A172 (cell line): Measurements from ENCODE around the gene ZNF559. TPM values are rescaled to one million over a fixed set of nuclear protein-coding genes. Genes with fewer than 3 reads are reported as not detected.

Source experiments
- DNase-seq: peaks from one replicate; pipeline ENCODE4 v3.0.0-alpha.2; 2015; ENCODE audit warnings: low spot score
- total RNA-seq: library from RNA; depleted of rRNA; stranded (reverse); fragments of >200 nt; shearing (Covaris generic); gene quantifications from 2 replicates; pipeline ENCODE4 v1.2.3, GENCODE V29; 2014; rRNA removed

ZNF559 gene
- total RNA-seq, 1 experiment from 2014 or later: 16.8 TPM

- no peak for DNase-seq
Measured at GRCh38 chr19:9353011-9353410, 29.0 kb downstream of the ZNF559 start.

- DNase-seq: no peak
Measured at GRCh38 chr19:9354651-9355050, 30.7 kb downstream of the ZNF559 start.

DNA sequence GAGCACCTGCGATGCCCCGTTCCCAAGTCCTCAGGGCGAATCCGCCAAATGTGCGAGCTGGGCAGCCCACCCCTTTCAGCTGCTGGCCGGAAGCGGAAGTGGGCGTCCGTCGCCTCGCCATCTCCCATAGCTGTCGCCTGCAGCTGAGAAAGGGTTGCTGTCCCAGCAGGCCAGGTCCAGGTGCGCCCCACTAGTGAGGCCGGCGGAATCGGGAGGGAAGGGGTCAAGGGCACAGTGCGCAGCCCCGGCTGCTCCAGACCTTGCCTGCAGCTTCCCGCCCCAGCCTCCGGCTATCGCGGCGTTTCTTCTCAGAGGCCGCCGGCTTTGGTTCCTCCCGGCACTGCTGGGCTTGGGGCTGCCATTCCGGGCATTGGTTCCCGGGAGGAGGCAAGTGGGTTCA lies 38.9 kb downstream of the ZNF559 start, which contains the start of gene ZNF177:
Gene ZNF177 (plus strand): TSS at position 109 of the 400 bp plus-strand sequence. CDS start 15,299 bp downstream, outside the sequence.
- no peak for DNase-seq

GRCh38 chr19:9370738-9371619 lies 47.0 kb downstream of the ZNF559 start:
- no peak for DNase-seq

DNA sequence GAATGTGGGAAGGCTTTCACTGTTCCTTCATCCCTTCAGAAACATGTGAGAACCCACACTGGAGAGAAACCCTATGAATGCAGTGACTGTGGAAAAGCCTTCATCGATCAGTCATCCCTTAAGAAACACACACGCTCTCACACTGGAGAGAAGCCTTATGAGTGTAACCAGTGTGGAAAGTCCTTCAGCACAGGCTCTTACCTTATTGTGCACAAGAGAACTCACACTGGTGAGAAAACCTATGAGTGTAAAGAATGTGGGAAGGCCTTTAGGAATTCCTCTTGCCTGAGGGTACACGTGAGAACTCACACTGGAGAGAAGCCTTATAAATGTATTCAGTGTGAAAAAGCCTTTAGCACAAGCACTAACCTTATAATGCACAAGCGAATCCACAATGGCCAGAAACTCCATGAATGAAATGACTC lies 57.4 kb downstream of the ZNF559 start:
- DNase-seq: no peak

Other genes starting within 250 kb of the ZNF559 start
- not detected in 2 replicates for gene OR1M1, start 237.1 kb upstream of the ZNF559 start, total RNA-seq
- not detected in 2 replicates for gene OR7G2, start 216.7 kb upstream of the ZNF559 start, total RNA-seq
- not detected in 2 replicates for gene OR7G1, start 208.4 kb upstream of the ZNF559 start, total RNA-seq
- not detected in 2 replicates for gene OR7G3, start 197.2 kb upstream of the ZNF559 start, total RNA-seq
- 16.4 and 20.1 TPM in 2 replicates for gene ZNF317, start 183.8 kb upstream of the ZNF559 start, total RNA-seq
- not detected in 2 replicates for gene OR7D2, start 145.2 kb upstream of the ZNF559 start, total RNA-seq
- gene OR7D4, start 104.6 kb upstream of the ZNF559 start, total RNA-seq: not detected in 2 replicates
- gene OR7E24, start 73.2 kb upstream of the ZNF559 start, total RNA-seq: not detected in 2 replicates
- gene ZNF699, start 14.3 kb upstream of the ZNF559 start, total RNA-seq: 8.9 and 13.8 TPM in 2 replicates
- gene ZNF177, start 38.8 kb downstream of the ZNF559 start, total RNA-seq: 3.3 and 14.8 TPM in 2 replicates
- 15.4 and 22.0 TPM in 2 replicates for gene ZNF266, start 111.4 kb downstream of the ZNF559 start, total RNA-seq
- not detected in 2 replicates for gene ZNF560, start 174.4 kb downstream of the ZNF559 start, total RNA-seq
- 0.17 TPM in 1 of 2 replicates, not detected in the other for gene ZNF426, start 214.5 kb downstream of the ZNF559 start, total RNA-seq